WTC11 (cell line): Measurements from ENCODE around the gene GLIPR2. TPM values are rescaled to one million over a fixed set of nuclear protein-coding genes. Genes with fewer than 3 reads are reported as not detected.

Source experiments
- ATAC-seq: fragments of 200-7000 bp; cut with Tn5 transposase; 2 replicates; pipeline ENCODE4 v1.10.0; 2021; ENCODE audit warnings: mild to moderate bottlenecking, moderate library complexity
- CTCF ChIA-PET: fragments of 300-600 bp; sonication (Branson Sonifier 250); formaldehyde crosslinking; loops from one replicate; lab custom pipeline; 2021; ENCODE audit warnings: antibody characterized with exemption; lab: Charles Lee
- POLR2A ChIA-PET: fragments of 350-600 bp; sonication (Branson Sonifier 250); formaldehyde crosslinking; loops from one replicate; lab custom pipeline; 2021; ENCODE audit warnings: antibody characterized with exemption; lab: Charles Lee
- DNase-seq: peaks from one replicate; pipeline ENCODE4 v3.0.0; 2021; ENCODE audit warnings: low spot score
- H3K27ac Mint-ChIP-seq: 2 replicates; pipeline ENCODE4 v1.8.0; 2021; ENCODE audit warnings: mixed read lengths
- H3K27me3 Mint-ChIP-seq: 2 replicates; pipeline ENCODE4 v1.8.0; 2021; ENCODE audit warnings: low read depth, mild to moderate bottlenecking, moderate library complexity, mixed read lengths
- H3K36me3 Mint-ChIP-seq: 2 replicates; pipeline ENCODE4 v1.8.0; 2021; ENCODE audit warnings: mixed read lengths
- H3K4me1 Mint-ChIP-seq: 2 replicates; pipeline ENCODE4 v1.8.0; 2022; ENCODE audit warnings: mixed read lengths
- H3K4me3 Mint-ChIP-seq: 2 replicates; pipeline ENCODE4 v1.8.0; 2021; ENCODE audit warnings: mild to moderate bottlenecking, moderate library complexity, mixed read lengths
- H3K9me3 Mint-ChIP-seq: 2 replicates; pipeline ENCODE4 v1.8.0; 2021; ENCODE audit warnings: mixed read lengths
- ATF3 ChIP-seq: sonication (generic); formaldehyde crosslinking; conservative IDR thresholded peaks from 2 replicates; pipeline ENCODE4 v1.8.1; 2022; ENCODE audit warnings: mild to moderate bottlenecking, missing genetic modification reagents
- E2F5 ChIP-seq: sonication (generic); formaldehyde crosslinking; IDR thresholded peaks from 2 replicates; pipeline ENCODE4 v1.8.1; 2022; ENCODE audit warnings: mild to moderate bottlenecking, moderate library complexity, missing genetic modification reagents
- EMX1 ChIP-seq: fragments of 250-450 bp; sonication (Bioruptor Pico); IDR thresholded peaks from 2 replicates; pipeline ENCODE4 v1.8.0; 2021; ENCODE audit warnings: mild to moderate bottlenecking
- FOXJ3 ChIP-seq: sonication (generic); formaldehyde crosslinking; IDR thresholded peaks from 2 replicates; pipeline ENCODE4 v1.9.0; 2021; ENCODE audit warnings: missing genetic modification reagents, mild to moderate bottlenecking, borderline replicate concordance
- GRHL2 ChIP-seq: fragments of 250-450 bp; sonication (Bioruptor Pico); IDR thresholded peaks from 2 replicates; pipeline ENCODE4 v1.8.0; 2022; ENCODE audit warnings: mild to moderate bottlenecking, moderate library complexity; ENCODE audit not compliant: insufficient replicate concordance, severe bottlenecking
- IRF2 ChIP-seq: sonication (generic); formaldehyde crosslinking; IDR thresholded peaks from 2 replicates; pipeline ENCODE4 v1.8.0; 2022; ENCODE audit warnings: low read depth, missing genetic modification reagents, borderline replicate concordance
- KAT7 ChIP-seq: sonication (generic); formaldehyde crosslinking; IDR thresholded peaks from 2 replicates; pipeline ENCODE4 v1.8.1; 2023; ENCODE audit warnings: missing genetic modification reagents, mild to moderate bottlenecking, borderline replicate concordance
- MLX ChIP-seq: sonication (generic); formaldehyde crosslinking; IDR thresholded peaks from 2 replicates; pipeline ENCODE4 v1.8.1; 2023; ENCODE audit warnings: mild to moderate bottlenecking, missing genetic modification reagents, moderate library complexity
- NFATC4 ChIP-seq: fragments of 250-450 bp; sonication (Bioruptor Pico); IDR thresholded peaks from 2 replicates; pipeline ENCODE4 v1.9.0; 2021; ENCODE audit warnings: mild to moderate bottlenecking
- NFE2L1 ChIP-seq: sonication (generic); formaldehyde crosslinking; IDR thresholded peaks from 2 replicates; pipeline ENCODE4 v1.8.1; 2023; ENCODE audit warnings: missing genetic modification reagents
- PREB ChIP-seq: sonication (generic); formaldehyde crosslinking; IDR thresholded peaks from 2 replicates; pipeline ENCODE4 v1.8.1; 2022; ENCODE audit warnings: mild to moderate bottlenecking, missing genetic modification reagents, moderate library complexity, borderline replicate concordance
- TEAD4 ChIP-seq: sonication (generic); formaldehyde crosslinking; IDR thresholded peaks from 2 replicates; pipeline ENCODE4 v1.8.0; 2022; ENCODE audit warnings: mild to moderate bottlenecking, missing genetic modification reagents
- TP53 ChIP-seq: sonication (generic); formaldehyde crosslinking; IDR thresholded peaks from 2 replicates; pipeline ENCODE4 v1.8.1; 2023; ENCODE audit warnings: mild to moderate bottlenecking, missing genetic modification reagents
- ZNF121 ChIP-seq: sonication (generic); formaldehyde crosslinking; IDR thresholded peaks from 2 replicates; pipeline ENCODE4 v1.8.0; 2023; ENCODE audit warnings: missing genetic modification reagents
- ZNF232 ChIP-seq: sonication (generic); formaldehyde crosslinking; IDR thresholded peaks from 2 replicates; pipeline ENCODE4 v1.8.0; 2022; ENCODE audit warnings: mild to moderate bottlenecking, missing genetic modification reagents
- ZNF425 ChIP-seq: fragments of 250-450 bp; sonication (Bioruptor Pico); conservative IDR thresholded peaks from 2 replicates; pipeline ENCODE4 v1.9.0; 2021; ENCODE audit warnings: mild to moderate bottlenecking
- ZNF532 ChIP-seq: fragments of 250-450 bp; sonication (Bioruptor Pico); IDR thresholded peaks from 2 replicates; pipeline ENCODE4 v1.9.0; 2021; ENCODE audit warnings: mild to moderate bottlenecking, borderline replicate concordance
- total RNA-seq: library from RNA; stranded (reverse); gene quantifications from 3 replicates; pipeline ENCODE4 v1.2.3, GENCODE V29; 2021

GLIPR2 gene
- total RNA-seq, 1 experiment from 2014 or later, result 3.7 TPM

GRCh38 chr9:36173861-36174260, 37.3 kb downstream of the GLIPR2 start:
- Mint-ChIP-seq H3K27me3 (no peaks in the 10 kb centered on the region; the same call in none of the 2 replicates), H3K4me1 (no peaks in the 10 kb centered on the region), H3K27ac (no peak overlapping the region), H3K4me3 (no peak overlapping the region), H3K36me3 (no peaks in the 10 kb centered on the region), H3K9me3 (peaks cover 4% of the 10 kb centered on the region; the same call in 1 of the 2 replicates)
- no peak for DNase-seq
- ChIA-PET POLR2A (interaction anchor here (0.5 to 1.2 kb wide), 2 partner anchors 16 to 120 kb away, joined by 3 to 8 read pairs; no protein-coding TSS in a partner anchor), CTCF (interaction anchor here (0.7 to 1.7 kb wide), 2 partner anchors 15 to 71 kb away, joined by 3 to 5 read pairs; no protein-coding TSS in a partner anchor)
- ATAC-seq, result no peak
- no peak for TF ChIP-seq ZNF232 (CRISPR knock-in tag)
- no peak for TF ChIP-seq MLX (CRISPR knock-in tag)
- no peak for TF ChIP-seq KAT7 (CRISPR knock-in tag)
- no peak for TF ChIP-seq ZNF121 (CRISPR knock-in tag)
- no peak for TF ChIP-seq FOXJ3 (CRISPR knock-in tag)
- TF ChIP-seq TEAD4 (CRISPR knock-in tag), result no peak
- no peak for TF ChIP-seq NFE2L1 (CRISPR knock-in tag)
- TF ChIP-seq GRHL2 (CRISPR knock-in tag), result no peak
- no peak for TF ChIP-seq E2F5 (CRISPR knock-in tag)
- no peak for TF ChIP-seq IRF2 (CRISPR knock-in tag)
- no peak for TF ChIP-seq PREB (CRISPR knock-in tag)
- no peak for TF ChIP-seq NFATC4
- TF ChIP-seq ZNF425, result no peak
- no peak for TF ChIP-seq ZNF532
- no peak for TF ChIP-seq TP53
- no peak for TF ChIP-seq EMX1 (CRISPR knock-in tag)
- no peak for TF ChIP-seq ATF3 (CRISPR knock-in tag)
